Parathyroid adenoma (tissue), 2 donors: ENCODE results near the gene GLRB.
"Not testable (repeated sequence)": the region's sequence is repeated elsewhere in the genome, so short reads cannot be mapped to it uniquely, and the experiment has no call there.

Experiments
- H2AFZ ChIP-seq: fragments of 300-600 bp; sonication (generic); one replicate; pipeline ENCODE4 v1.7.0; 2017; ENCODE audit warnings: antibody characterized with exemption, mild to moderate bottlenecking
- H3K27ac ChIP-seq: fragments of 300-600 bp; sonication (generic); one replicate; pipeline ENCODE4 v1.7.0; 2017
- H3K27me3 ChIP-seq: fragments of 300-600 bp; sonication (generic); one replicate; pipeline ENCODE4 v1.7.0; 2017; ENCODE audit warnings: low read length; ENCODE audit not compliant: control insufficient read depth, insufficient read depth
- H3K36me3 ChIP-seq: fragments of 300-600 bp; sonication (generic); one replicate; pipeline ENCODE4 v1.7.0; 2017; ENCODE audit warnings: low read length; ENCODE audit not compliant: control insufficient read depth, insufficient read depth
- H3K4me1 ChIP-seq: fragments of 300-600 bp; sonication (generic); one replicate; pipeline ENCODE4 v1.7.0; 2017; ENCODE audit warnings: control low read depth
- H3K4me2 ChIP-seq: fragments of 300-600 bp; sonication (generic); one replicate; pipeline ENCODE4 v1.7.0; 2017; ENCODE audit warnings: low read length
- H3K4me3 ChIP-seq: fragments of 300-600 bp; sonication (generic); one replicate; pipeline ENCODE4 v1.7.0; 2017; ENCODE audit warnings: low read depth, low read length
- H3K79me2 ChIP-seq: fragments of 300-600 bp; sonication (generic); one replicate; pipeline ENCODE4 v1.7.0; 2017; ENCODE audit warnings: control low read depth
- H3K9ac ChIP-seq: fragments of 300-600 bp; sonication (generic); one replicate; pipeline ENCODE4 v1.7.0; 2017; ENCODE audit warnings: mild to moderate bottlenecking
- H3K9me3 ChIP-seq: fragments of 300-600 bp; sonication (generic); one replicate; pipeline ENCODE4 v1.7.0; 2017; ENCODE audit warnings: low read length; ENCODE audit not compliant: control insufficient read depth
- TF ChIP-seq, protein P1 (sequence below): fragments of 300-600 bp; sonication (generic); IDR thresholded peaks from one replicate; pipeline ENCODE4 v1.7.0; 2017; ENCODE audit warnings: antibody characterized with exemption, mild to moderate bottlenecking
- donor health status: primary hyperparathyroidism.

Gene GLRB

GRCh38 chr4:157170321-157170720, 94.4 kb downstream of the GLRB start:
- no peak overlapping the region for H3K4me2 ChIP-seq
- no peaks in the 10 kb centered on the region for H3K9me3 ChIP-seq
- H3K4me3 ChIP-seq: no peak overlapping the region
- no peak overlapping the region for H2AFZ ChIP-seq
- TF ChIP-seq, protein P1, sequence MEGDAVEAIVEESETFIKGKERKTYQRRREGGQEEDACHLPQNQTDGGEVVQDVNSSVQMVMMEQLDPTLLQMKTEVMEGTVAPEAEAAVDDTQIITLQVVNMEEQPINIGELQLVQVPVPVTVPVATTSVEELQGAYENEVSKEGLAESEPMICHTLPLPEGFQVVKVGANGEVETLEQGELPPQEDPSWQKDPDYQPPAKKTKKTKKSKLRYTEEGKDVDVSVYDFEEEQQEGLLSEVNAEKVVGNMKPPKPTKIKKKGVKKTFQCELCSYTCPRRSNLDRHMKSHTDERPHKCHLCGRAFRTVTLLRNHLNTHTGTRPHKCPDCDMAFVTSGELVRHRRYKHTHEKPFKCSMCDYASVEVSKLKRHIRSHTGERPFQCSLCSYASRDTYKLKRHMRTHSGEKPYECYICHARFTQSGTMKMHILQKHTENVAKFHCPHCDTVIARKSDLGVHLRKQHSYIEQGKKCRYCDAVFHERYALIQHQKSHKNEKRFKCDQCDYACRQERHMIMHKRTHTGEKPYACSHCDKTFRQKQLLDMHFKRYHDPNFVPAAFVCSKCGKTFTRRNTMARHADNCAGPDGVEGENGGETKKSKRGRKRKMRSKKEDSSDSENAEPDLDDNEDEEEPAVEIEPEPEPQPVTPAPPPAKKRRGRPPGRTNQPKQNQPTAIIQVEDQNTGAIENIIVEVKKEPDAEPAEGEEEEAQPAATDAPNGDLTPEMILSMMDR: no peak
- H3K27me3 ChIP-seq: no peaks in the 10 kb centered on the region
- H3K9ac ChIP-seq: no peak overlapping the region
- H3K79me2 ChIP-seq: no peaks in the 10 kb centered on the region
- no peaks in the 10 kb centered on the region for H3K4me1 ChIP-seq
- no peak overlapping the region for H3K27ac ChIP-seq
- H3K36me3 ChIP-seq: no peaks in the 10 kb centered on the region

DNA sequence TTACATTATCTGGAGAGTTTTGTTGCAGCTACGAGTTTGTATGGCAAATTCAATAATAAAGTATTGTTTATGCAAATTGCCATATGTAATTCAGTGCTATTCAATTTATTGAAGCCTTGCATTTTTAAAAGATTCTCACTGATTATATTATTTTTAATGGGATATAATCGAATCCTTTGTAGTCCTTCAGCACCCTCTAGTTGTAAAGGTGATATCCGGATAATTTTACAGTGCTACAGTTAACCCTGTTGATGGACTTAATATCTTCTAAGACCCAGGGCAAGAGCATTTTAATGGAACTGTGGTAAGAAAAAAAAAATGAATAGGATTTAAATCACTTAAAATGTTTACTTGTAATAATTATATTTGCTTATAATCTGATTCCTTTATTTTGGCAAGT, 96.1 kb downstream of the GLRB start:
- Histone ChIP-seq H2AFZ (no peak overlapping the region), H3K4me2 (no peak overlapping the region), H3K27ac (no peak overlapping the region), H3K9ac (no peak overlapping the region), H3K36me3 (no peaks in the 10 kb centered on the region), H3K9me3 (no peaks in the 10 kb centered on the region), H3K4me1 (no peaks in the 10 kb centered on the region), H3K27me3 (no peaks in the 10 kb centered on the region), H3K4me3 (no peak overlapping the region), H3K79me2 (no peaks in the 10 kb centered on the region)
- TF ChIP-seq, protein P1: no peak

DNA sequence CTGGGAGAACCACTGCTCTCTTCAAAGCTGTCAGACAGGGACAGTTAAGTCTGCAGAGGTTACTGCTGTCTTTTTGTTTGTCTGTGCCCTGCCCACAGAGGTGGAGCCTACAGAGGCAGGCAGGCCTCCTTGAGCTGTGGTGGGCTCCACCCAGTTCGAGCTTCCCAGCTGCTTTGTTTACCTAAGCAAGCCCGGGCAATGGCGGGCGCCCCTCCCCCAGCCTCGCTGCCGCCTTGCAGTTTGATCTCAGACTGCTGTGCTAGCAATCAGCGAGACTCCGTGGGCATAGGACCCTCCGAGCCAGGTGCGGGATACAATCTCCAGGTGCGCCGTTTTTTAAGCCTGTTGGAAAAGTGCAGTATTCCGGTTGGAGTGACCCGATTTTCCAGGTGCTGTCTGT, 104.3 kb downstream of the GLRB start:
- H3K9me3 ChIP-seq, H3K79me2 ChIP-seq, H3K9ac ChIP-seq, H3K4me2 ChIP-seq, H2AFZ ChIP-seq, H3K36me3 ChIP-seq, H3K4me1 ChIP-seq, H3K27ac ChIP-seq, H3K4me3 ChIP-seq, H3K27me3 ChIP-seq: not testable (repeated sequence)

GRCh38 chr4:157184300-157184699, 108.3 kb downstream of the GLRB start:
- Histone ChIP-seq H3K36me3 (no peaks in the 10 kb centered on the region), H2AFZ (no peak overlapping the region), H3K9ac (no peak overlapping the region), H3K9me3 (no peaks in the 10 kb centered on the region), H3K27ac (no peak overlapping the region), H3K4me3 (no peak overlapping the region), H3K27me3 (no peaks in the 10 kb centered on the region), H3K4me1 (no peaks in the 10 kb centered on the region), H3K4me2 (no peak overlapping the region), H3K79me2 (no peaks in the 10 kb centered on the region)
- TF ChIP-seq, protein P1: no peak

GRCh38 chr4:157185363-157185762, 109.4 kb downstream of the GLRB start:
- H3K27ac ChIP-seq: no peak overlapping the region
- H3K4me3 ChIP-seq: no peak overlapping the region
- no peak overlapping the region for H3K9ac ChIP-seq
- H3K36me3 ChIP-seq: no peaks in the 10 kb centered on the region
- H3K79me2 ChIP-seq: no peaks in the 10 kb centered on the region
- no peaks in the 10 kb centered on the region for H3K27me3 ChIP-seq
- H2AFZ ChIP-seq: no peak overlapping the region
- no peaks in the 10 kb centered on the region for H3K4me1 ChIP-seq
- no peaks in the 10 kb centered on the region for H3K9me3 ChIP-seq
- TF ChIP-seq, protein P1: no peak
- H3K4me2 ChIP-seq: no peak overlapping the region
